ENCODE results near the gene CSGALNACT2.

DNA sequence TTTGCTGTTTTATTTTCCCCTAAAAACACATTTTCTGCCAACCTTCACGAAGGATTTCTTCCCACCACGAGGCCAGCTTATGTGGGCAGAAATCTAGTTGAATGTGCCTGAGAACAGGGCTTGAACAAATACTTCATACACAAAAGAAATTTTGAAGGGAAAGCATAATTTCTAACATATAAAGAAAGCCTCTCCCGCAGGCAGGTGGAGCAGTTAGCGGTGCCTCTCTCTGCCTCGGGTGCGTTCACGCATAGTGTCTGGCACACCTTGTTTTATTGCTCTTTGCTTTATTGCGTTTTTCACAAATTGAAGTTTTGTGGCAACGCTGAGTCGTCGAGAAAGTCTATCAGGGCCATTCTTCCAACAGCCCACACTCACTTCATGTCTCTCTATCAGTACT lies 7.0 kb upstream of the CSGALNACT2 start:
- TF ChIP-seq, protein P1, sequence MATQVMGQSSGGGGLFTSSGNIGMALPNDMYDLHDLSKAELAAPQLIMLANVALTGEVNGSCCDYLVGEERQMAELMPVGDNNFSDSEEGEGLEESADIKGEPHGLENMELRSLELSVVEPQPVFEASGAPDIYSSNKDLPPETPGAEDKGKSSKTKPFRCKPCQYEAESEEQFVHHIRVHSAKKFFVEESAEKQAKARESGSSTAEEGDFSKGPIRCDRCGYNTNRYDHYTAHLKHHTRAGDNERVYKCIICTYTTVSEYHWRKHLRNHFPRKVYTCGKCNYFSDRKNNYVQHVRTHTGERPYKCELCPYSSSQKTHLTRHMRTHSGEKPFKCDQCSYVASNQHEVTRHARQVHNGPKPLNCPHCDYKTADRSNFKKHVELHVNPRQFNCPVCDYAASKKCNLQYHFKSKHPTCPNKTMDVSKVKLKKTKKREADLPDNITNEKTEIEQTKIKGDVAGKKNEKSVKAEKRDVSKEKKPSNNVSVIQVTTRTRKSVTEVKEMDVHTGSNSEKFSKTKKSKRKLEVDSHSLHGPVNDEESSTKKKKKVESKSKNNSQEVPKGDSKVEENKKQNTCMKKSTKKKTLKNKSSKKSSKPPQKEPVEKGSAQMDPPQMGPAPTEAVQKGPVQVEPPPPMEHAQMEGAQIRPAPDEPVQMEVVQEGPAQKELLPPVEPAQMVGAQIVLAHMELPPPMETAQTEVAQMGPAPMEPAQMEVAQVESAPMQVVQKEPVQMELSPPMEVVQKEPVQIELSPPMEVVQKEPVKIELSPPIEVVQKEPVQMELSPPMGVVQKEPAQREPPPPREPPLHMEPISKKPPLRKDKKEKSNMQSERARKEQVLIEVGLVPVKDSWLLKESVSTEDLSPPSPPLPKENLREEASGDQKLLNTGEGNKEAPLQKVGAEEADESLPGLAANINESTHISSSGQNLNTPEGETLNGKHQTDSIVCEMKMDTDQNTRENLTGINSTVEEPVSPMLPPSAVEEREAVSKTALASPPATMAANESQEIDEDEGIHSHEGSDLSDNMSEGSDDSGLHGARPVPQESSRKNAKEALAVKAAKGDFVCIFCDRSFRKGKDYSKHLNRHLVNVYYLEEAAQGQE (IDR thresholded peaks at IDR 0.05; ENCODE audit: low read depth), result no peak
- TF ChIP-seq CEBPB (IDR thresholded peaks at IDR 0.05) (no peak), TAF1 (IDR thresholded peaks at IDR 0.05; ENCODE audit: low read depth) (no peak), EP300 (IDR thresholded peaks at IDR 0.05; ENCODE audit: borderline replicate concordance) (no peak), TEAD4 (IDR thresholded peaks at IDR 0.05) (no peak), TCF12 (IDR thresholded peaks at IDR 0.05; ENCODE audit: low read depth) (no peak)
- TF ChIP-seq, protein P2, sequence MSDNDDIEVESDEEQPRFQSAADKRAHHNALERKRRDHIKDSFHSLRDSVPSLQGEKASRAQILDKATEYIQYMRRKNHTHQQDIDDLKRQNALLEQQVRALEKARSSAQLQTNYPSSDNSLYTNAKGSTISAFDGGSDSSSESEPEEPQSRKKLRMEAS (IDR thresholded peaks at IDR 0.05), result no peak
